ENCODE measurements around the gene TARS3.

GRCh38 chr15:101725073-101725472, 800 bp upstream of the TARS3 start:
- TF ChIP-seq CTCF (IDR thresholded peaks at IDR 0.05) (no peak), POLR2A (IDR thresholded peaks at IDR 0.05) (no peak)
